Measurements from ENCODE around the gene TMEM232.

Gene TMEM232

GRCh38 chr5:110506378-110506777 lies 220.1 kb downstream of the TMEM232 start:
- no peak for DNase-seq

GRCh38 chr5:110496276-110496675 lies 230.2 kb downstream of the TMEM232 start:
- no peak for DNase-seq

- DNase-seq: no peak
These were observed 234.0 kb downstream of the TMEM232 start for GRCh38 chr5:110492446-110492845.

- no peak for DNase-seq
These were observed 247.6 kb downstream of the TMEM232 start for GRCh38 chr5:110478895-110479294.

GRCh38 chr5:110477911-110478310 lies 248.6 kb downstream of the TMEM232 start:
- no peak for DNase-seq

- DNase-seq: no peak
These were observed 250.3 kb downstream of the TMEM232 start for GRCh38 chr5:110476164-110476563.

- DNase-seq: no peak
These were observed 250.9 kb downstream of the TMEM232 start for GRCh38 chr5:110475529-110475928.

GRCh38 chr5:110469486-110469885 lies 257.0 kb downstream of the TMEM232 start:
- no peak for DNase-seq

- DNase-seq: no peak
These were observed 263.4 kb downstream of the TMEM232 start for GRCh38 chr5:110463106-110463505.

- DNase-seq: no peak
These were observed 265.6 kb downstream of the TMEM232 start for GRCh38 chr5:110460837-110461236.

- no peak for DNase-seq
These were observed 268.2 kb downstream of the TMEM232 start for GRCh38 chr5:110458313-110458712.

- no peak for DNase-seq
These were observed 283.6 kb downstream of the TMEM232 start for GRCh38 chr5:110442856-110443255.

- DNase-seq: no peak
These were observed 285.4 kb downstream of the TMEM232 start for GRCh38 chr5:110441035-110441434.

- no peak for DNase-seq
These were observed 286.4 kb downstream of the TMEM232 start for GRCh38 chr5:110440058-110440457.

- no peak for DNase-seq
These were observed 287.2 kb downstream of the TMEM232 start for GRCh38 chr5:110439296-110439695.

GRCh38 chr5:110435207-110435606 lies 291.3 kb downstream of the TMEM232 start:
- DNase-seq: no peak

GRCh38 chr5:110431603-110432002 lies 294.9 kb downstream of the TMEM232 start:
- DNase-seq: no peak

- DNase-seq: no peak
These were observed 312.1 kb downstream of the TMEM232 start for GRCh38 chr5:110414360-110414759.

GRCh38 chr5:110413856-110414255 lies 312.6 kb downstream of the TMEM232 start:
- no peak for DNase-seq

GRCh38 chr5:110409571-110409970 lies 316.9 kb downstream of the TMEM232 start:
- DNase-seq: no peak

GRCh38 chr5:110402562-110402961 lies 323.9 kb downstream of the TMEM232 start:
- no peak for DNase-seq

- DNase-seq: no peak
These were observed 324.6 kb downstream of the TMEM232 start for GRCh38 chr5:110401881-110402280.

- no peak for DNase-seq
These were observed 327.5 kb downstream of the TMEM232 start for GRCh38 chr5:110398951-110399350.

GRCh38 chr5:110397281-110397680 lies 329.2 kb downstream of the TMEM232 start:
- no peak for DNase-seq

GRCh38 chr5:110386782-110387181 lies 339.7 kb downstream of the TMEM232 start:
- DNase-seq: no peak

- DNase-seq: no peak
These were observed 343.2 kb downstream of the TMEM232 start for GRCh38 chr5:110383231-110383630.
